KBM-7 (cell line): Measurements from ENCODE around the gene NRK.
A peak's percentile ranks its signal among the peaks of the same experiment; 100 is the strongest.
"Not testable (repeated sequence)": the region's sequence is repeated elsewhere in the genome, so short reads cannot be mapped to it uniquely, and the experiment has no call there.

Experiments
- DNase-seq: peaks from one replicate; pipeline ENCODE4 v3.0.0-alpha.2; 2015
- in situ Hi-C: fragments of 300-500 bp; cut with MboI; formaldehyde crosslinking; loops from 2 replicates; pipeline ENCODE4 v1.14.3; 2020; ENCODE audit warnings: low sequenced_read_pairs, low pct_unique_long_range_greater_than_20kb, mixed read lengths

NRK gene

GRCh38 chrX:105822138-105823091 is at the start of gene NRK:
Gene NRK, plus strand, starts transcription at chrX:105822539. Its CDS starts 307 bp downstream, at chrX:105822846.
- in situ Hi-C loops: no loop called here
- no peak for DNase-seq

GRCh38 chrX:105773801-105774200 is 48.5 kb upstream of the NRK start:
- in situ Hi-C loops: no loop called here
- no peak for DNase-seq

GRCh38 chrX:105775679-105776078 is 46.7 kb upstream of the NRK start:
- in situ Hi-C loops: no loop called here

GRCh38 chrX:105781804-105782203 is 40.5 kb upstream of the NRK start:
- in situ Hi-C loops: no loop called here
- DNase-seq: no peak

More at GRCh38 chrX:105775679-105776078, 46.7 kb upstream of the NRK start:
- no peak for DNase-seq

DNA sequence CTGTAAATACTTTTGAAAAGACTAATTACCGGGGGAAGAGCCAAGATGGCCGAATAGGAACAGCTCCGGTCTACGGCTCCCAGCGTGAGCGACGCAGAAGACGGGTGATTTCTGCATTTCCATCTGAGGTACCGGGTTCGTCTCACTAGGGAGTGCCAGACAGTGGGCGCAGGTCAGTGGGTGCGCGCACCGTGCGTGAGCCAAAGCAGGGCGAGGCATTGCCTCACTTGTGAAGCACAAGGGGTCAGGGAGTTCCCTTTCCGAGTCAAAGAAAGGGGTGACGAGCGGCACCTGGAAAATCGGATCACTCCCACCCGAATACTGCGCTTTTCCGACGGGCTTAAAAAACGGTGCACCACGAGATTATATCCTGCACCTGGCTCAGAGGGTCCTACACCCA is 25.5 kb upstream of the NRK start:
- in situ Hi-C loops, DNase-seq: not testable (repeated sequence)

GRCh38 chrX:105803891-105804290 is 18.4 kb upstream of the NRK start:
- in situ Hi-C loops: no loop called here
- DNase-seq: no peak

- in situ Hi-C loops, DNase-seq: not testable (repeated sequence)
Observed at GRCh38 chrX:105805655-105806054, 16.7 kb upstream of the NRK start.

GRCh38 chrX:105816517-105816916 is 5.8 kb upstream of the NRK start:
- no peak for DNase-seq
- in situ Hi-C loops: no loop called here

DNA sequence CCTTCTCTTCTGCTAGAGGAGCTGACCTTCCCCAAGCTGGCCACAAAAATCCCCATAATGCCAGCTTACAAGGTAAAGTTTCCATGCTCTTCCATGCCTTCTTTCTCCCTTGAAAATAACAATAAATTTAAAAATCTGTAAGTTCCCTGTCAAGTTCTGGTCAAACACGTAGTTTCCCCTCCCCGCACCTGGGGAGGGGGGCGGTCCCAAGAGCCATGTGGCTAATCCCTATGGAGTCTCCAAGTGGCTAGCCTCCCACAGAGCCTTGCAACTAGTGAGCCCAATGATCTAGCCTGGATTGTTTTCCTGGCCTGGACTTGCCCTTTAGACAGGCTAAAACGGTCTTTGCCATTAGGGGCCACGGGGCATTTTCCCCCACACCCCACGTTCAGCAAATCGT is 2.1 kb upstream of the NRK start:
- no peak for DNase-seq
- in situ Hi-C loops: no loop called here

DNA sequence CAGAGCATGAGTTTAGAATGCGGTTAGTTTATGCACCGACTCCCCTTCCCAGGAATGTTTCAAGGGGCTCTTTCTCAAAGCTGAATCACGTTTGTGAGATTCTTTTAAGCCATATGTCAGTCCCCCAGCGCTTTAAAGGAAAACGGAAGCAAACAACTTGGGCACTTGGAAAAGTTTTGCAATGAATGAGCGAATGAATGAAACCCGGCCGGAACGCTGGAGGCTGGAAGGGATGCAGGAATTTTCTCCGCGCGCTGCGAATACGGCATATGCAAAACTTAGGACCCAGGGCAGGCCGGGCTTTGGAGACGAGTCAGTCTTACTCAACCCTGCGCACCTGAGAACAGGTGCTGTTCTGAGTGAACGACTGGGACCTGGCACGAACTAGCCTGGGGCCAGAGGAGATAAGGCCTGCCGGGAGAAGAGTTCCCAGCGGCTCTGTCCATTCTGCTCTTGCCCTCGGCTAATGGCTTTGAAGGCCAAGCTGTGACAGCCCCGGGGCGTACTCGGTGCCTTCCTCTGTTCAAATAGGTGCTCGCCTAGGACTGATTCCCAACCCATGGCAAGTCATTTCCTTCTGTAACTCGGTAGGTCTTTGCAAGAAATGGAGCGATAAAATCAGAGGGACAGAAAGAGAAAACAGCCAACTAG is 743 bp upstream of the NRK start:
- DNase-seq: no peak
- in situ Hi-C loops: no loop called here

DNA sequence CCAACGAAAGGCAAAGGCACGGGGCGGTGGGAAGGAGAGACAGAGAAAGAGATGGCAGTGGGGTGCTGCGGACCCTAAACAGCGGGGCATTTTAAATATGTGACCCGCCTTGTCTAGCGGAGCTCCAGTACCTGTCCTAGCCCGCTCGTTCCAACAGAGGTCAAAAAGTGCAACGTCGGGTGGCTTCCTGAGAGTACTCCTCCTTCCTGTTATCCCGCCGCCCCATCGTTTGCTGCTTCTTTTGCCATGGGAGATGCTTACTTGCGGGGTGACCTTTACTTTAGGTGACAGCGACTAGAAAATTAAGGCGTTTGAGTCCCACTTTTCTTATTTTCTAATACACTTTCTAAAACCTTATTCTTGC is 735 bp downstream of the NRK start:
- in situ Hi-C loops: no loop called here
- no peak for DNase-seq

DNA sequence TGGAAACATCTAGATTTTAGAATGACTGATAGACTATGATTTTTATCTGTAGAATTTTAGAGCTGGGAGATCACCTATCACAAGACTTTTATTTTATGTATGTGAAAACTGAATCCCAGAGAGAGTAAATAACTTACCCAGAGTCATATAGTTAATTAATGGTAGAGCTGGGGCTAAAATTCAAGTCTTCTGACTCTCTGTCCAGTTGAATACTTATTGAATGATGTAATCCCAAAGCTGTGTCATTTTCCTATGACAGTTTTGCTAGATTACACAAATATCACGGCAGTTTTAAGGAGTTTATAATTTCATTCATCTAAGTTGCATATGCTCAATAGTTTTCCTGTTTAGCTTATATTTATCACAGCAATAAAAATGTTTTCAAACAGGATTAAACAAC is 6.7 kb downstream of the NRK start:
- no peak for DNase-seq
- in situ Hi-C loops: no loop called here

DNA sequence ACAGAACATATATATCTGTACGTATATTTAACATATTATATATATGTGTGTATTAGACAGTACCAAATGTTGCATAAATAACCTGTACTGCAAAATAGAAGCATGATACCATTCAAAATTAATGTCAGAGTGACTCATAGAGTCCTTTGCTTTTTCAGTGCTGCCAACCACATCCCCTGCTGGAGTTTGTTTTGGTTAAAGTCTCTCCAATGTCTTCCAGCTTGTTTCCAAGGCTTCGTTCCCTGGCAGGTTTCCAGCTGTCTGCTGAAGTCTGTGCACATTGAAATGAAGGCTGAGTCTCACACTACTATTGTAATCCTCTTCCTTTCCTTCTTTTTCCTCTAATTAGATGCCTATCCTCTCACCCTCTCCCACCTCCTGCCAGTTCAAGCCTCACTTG is 14.9 kb downstream of the NRK start:
- in situ Hi-C loops: no loop called here
- DNase-seq: no peak

DNA sequence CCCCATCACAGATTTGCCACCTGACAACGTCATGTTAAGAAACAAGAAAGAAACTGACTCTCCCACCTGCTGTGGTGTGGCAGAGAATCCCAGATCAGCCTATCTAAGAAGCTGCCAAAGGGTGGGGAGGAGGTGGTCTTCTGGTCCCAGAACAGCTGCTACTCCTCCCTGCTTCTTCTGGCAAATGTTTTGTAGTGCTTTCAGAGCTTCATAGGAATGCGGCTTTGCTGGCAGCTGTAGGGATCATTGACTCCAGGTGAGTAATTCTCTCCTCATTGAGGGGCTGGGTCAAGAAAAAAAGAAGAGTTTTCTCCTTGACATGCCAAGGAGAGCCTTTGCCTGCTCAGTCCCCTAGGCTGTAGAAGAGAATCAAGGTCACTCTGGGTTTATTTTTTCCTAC is 23.3 kb downstream of the NRK start:
- in situ Hi-C loops: no loop called here
- no peak for DNase-seq

DNA sequence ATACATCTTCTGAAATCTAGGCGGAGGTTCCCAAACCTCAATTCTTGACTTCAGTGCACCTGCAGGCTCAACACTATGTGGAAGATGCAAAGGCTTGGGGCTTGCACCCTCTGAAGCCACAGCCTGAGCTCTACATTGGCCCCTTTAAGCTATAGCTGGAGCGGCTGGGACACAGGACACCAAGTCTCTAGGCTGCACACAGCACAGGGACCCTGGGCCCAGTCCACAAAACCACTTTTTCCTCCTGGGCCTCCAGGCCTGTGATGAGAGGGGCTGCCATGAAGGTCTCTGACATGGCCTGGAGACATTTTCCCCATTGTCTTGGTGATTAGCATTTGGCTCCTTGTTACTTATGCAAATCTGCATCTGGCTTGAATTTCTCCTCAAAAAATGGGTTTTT is 27.8 kb downstream of the NRK start:
- in situ Hi-C loops, DNase-seq: not testable (repeated sequence)

DNA sequence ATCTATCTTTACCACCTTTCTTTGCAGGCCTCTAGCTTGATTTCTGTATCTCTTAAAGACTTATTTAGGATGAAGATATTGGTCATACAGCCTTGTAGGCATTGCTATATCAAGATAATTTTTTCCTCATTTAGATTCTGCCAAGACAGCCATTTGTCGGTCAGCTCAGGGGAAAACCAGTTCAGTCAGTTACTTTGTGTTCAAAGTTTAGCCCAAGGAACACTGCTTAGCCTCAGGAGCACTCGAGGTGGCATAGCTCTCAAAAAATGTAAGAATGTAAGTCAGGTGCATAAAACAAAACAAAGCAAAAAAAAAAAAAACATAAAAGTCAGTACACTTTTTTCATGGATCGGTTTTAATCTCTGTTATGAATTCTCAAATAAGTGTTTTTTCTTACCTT is 43.4 kb downstream of the NRK start:
- in situ Hi-C loops: no loop called here
- DNase-seq: no peak

DNA sequence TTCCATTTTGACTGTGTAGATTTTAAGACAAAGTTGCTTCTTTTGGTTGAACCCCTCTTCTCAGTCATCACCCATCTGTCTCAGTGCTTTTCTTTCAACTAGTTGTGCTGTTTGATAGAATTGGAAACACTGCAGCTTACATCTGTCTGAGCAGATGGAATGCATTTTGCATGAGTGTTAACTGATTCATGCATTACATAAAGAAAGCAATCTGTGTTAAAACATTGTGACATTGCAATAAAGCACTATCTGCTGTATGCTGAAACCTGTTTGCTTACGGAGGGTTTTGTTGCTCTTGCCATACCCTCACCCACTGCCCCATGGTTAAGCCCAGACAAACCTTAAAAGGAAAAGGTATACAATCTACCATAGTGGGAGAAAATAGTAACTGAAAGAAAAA is 47.4 kb downstream of the NRK start:
- in situ Hi-C loops: no loop called here
- DNase-seq: no peak

GRCh38 chrX:105870445-105870844 is 48.1 kb downstream of the NRK start:
- DNase-seq: no peak
- in situ Hi-C loops: no loop called here

DNA sequence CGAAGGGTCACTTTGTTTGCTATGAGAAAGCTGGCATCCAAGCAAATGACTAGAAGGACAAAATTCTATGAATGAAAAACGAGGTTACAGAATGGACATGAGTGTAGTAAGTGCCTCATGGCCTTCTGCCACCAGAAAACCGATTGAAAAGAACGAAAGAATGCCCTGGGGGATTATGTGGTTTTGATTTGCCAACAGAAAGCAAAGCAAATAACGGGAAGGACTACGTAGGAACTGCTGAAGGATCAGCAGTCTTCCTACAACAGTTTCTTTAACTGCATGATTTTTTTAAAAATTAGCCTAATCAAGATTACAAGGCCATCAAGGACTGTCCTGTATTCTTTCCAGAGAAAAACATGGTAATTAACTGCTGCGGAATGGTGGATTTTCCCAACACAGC is 50.6 kb downstream of the NRK start:
- no peak for DNase-seq
- in situ Hi-C loops: no loop called here

DNA sequence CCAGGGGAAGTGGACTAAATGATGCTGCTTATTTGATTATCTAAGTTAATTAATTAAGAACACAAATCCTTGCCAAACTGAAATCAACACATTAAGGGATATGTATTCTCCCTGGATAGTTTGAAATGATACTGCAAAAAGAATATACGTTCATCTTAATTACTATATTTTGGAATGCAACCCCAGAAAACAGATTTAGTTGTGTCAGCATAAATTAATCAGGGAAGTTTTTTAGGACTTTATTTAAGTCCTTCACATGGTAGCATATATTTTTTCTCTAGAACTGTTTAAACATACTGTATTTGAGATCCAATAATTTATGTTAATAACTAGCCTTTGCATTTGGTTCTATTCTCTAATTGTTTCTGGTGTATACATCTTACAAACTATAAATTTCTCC is 52.5 kb downstream of the NRK start:
- no peak for DNase-seq
- in situ Hi-C loops: no loop called here

GRCh38 chrX:105876658-105877057 is 54.3 kb downstream of the NRK start:
- in situ Hi-C loops: no loop called here
- DNase-seq: peak; percentile 24
